ENCODE measurements around the gene ADRM1.

The ADRM1 gene

GRCh38 chr20:62327726-62328495, 25.1 kb downstream of the ADRM1 start:
- H3K79me2 ChIP-seq (ENCODE audit: insufficient read depth, low read length), result no peaks in the 10 kb centered on the region
- H3K36me3 ChIP-seq (ENCODE audit: insufficient read depth, low read length), result no peaks in the 10 kb centered on the region; the same call in 1 of the 2 replicates
- 0 out of 2 replicates have a peak, but pooled peaks cover 6% of the 10 kb centered on the region for H3K27me3 ChIP-seq (ENCODE audit: insufficient read depth, low read length)
- H2AFZ ChIP-seq (ENCODE audit: low read length), result no peak overlapping the region
- no peak overlapping the region for H3K27ac ChIP-seq (ENCODE audit: low read depth, low read length, poor library complexity, severe bottlenecking)
- H4K20me1 ChIP-seq (ENCODE audit: insufficient read depth, low read length), result no peaks in the 10 kb centered on the region
- H3K9me2 ChIP-seq (ENCODE audit: low read depth, low read length), result no peaks in the 10 kb centered on the region
- no peak overlapping the region for H3K9ac ChIP-seq (ENCODE audit: low read length)
- H3K4me1 ChIP-seq (ENCODE audit: insufficient read depth, low read length, severe bottlenecking), result peaks cover 6% of the 10 kb centered on the region
- H3K9me3 ChIP-seq (ENCODE audit: low read length), result 0 out of 2 replicates have a peak, but pooled peaks cover 4% of the 10 kb centered on the region
- no peaks in the 10 kb centered on the region for H3F3A ChIP-seq (ENCODE audit: insufficient read depth, low read length)
- H3K4me3 ChIP-seq (ENCODE audit: low read depth, low read length, poor library complexity, severe bottlenecking), result no peak overlapping the region
- TF ChIP-seq, protein P1, sequence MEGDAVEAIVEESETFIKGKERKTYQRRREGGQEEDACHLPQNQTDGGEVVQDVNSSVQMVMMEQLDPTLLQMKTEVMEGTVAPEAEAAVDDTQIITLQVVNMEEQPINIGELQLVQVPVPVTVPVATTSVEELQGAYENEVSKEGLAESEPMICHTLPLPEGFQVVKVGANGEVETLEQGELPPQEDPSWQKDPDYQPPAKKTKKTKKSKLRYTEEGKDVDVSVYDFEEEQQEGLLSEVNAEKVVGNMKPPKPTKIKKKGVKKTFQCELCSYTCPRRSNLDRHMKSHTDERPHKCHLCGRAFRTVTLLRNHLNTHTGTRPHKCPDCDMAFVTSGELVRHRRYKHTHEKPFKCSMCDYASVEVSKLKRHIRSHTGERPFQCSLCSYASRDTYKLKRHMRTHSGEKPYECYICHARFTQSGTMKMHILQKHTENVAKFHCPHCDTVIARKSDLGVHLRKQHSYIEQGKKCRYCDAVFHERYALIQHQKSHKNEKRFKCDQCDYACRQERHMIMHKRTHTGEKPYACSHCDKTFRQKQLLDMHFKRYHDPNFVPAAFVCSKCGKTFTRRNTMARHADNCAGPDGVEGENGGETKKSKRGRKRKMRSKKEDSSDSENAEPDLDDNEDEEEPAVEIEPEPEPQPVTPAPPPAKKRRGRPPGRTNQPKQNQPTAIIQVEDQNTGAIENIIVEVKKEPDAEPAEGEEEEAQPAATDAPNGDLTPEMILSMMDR (IDR thresholded peaks at IDR 0.05; ENCODE audit: low read length), result peak; percentile 38
- TF ChIP-seq EZH2 (IDR thresholded peaks at IDR 0.05; ENCODE audit: borderline replicate concordance, low read length), result no peak
- H3K4me2 ChIP-seq (ENCODE audit: low read length), result no peak overlapping the region

GRCh38 chr20:62328684-62329388, 26.0 kb downstream of the ADRM1 start:
- TF ChIP-seq, protein P1 (IDR thresholded peaks at IDR 0.05; ENCODE audit: low read length), result no peak
- no peak for TF ChIP-seq EZH2 (IDR thresholded peaks at IDR 0.05; ENCODE audit: borderline replicate concordance, low read length)
- no peak overlapping the region for H3K4me2 ChIP-seq (ENCODE audit: low read length)

DNA sequence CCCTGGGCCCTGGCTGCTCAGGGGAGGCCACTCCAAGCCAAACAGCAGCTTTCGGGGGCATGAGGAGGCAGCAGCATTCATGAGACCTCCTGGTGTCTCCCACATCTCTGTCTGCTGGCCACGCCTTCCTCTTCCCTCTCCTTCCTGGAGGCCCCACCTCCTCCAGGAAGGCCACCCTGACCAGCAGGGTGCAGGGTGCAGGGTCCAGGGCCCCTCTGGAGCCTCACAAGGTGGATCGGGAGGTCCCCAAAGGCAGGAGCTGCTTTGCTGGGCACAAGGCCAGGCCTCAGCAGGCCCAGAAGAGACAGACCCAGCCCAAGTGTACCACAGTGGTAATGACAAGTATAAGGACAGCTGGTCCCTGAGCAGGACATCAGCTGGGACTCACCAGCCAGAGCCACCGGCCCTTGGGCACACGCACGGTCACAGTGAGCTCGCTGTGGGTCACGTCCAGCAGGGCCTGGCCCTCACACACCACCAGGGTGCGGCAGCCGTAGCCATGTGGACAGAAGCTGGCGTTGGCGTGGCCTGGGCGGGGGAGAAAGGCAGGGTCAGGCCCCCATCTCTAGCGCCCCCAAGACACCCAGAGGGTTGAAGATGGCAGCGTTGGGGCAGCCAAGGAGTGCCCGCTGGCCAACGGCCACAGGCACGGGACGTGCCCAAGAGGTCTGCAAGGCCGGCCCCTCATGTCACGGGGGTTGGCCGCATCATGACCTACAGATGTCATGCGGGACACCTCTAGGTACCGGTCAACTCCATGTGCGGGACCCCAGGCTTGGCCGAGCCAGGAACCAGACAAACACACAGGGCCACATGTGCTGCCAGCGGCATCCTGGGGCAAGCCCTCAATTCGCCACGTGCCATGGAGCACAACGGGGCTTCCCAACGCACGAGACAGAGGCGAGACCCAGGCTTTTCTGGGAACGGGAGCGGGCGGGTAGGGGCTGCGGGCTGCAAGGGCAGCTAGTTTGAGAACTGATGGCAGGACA, 26.9 kb downstream of the ADRM1 start:
- Histone ChIP-seq H3K4me3 (ENCODE audit: low read depth, low read length, poor library complexity, severe bottlenecking) (no peak overlapping the region), H3K27me3 (ENCODE audit: insufficient read depth, low read length) (0 out of 2 replicates have a peak, but pooled peaks cover 6% of the 10 kb centered on the region), H3F3A (ENCODE audit: insufficient read depth, low read length) (no peaks in the 10 kb centered on the region), H2AFZ (ENCODE audit: low read length) (no peak overlapping the region), H3K27ac (ENCODE audit: low read depth, low read length, poor library complexity, severe bottlenecking) (no peak overlapping the region), H3K79me2 (ENCODE audit: insufficient read depth, low read length) (no peaks in the 10 kb centered on the region), H3K9me3 (ENCODE audit: low read length) (0 out of 2 replicates have a peak, but pooled peaks cover 4% of the 10 kb centered on the region), H3K36me3 (ENCODE audit: insufficient read depth, low read length) (no peaks in the 10 kb centered on the region; the same call in 1 of the 2 replicates), H3K9ac (ENCODE audit: low read length) (no peak overlapping the region), H3K9me2 (ENCODE audit: low read depth, low read length) (no peaks in the 10 kb centered on the region), H3K4me2 (ENCODE audit: low read length) (no peak overlapping the region), H3K4me1 (ENCODE audit: insufficient read depth, low read length, severe bottlenecking) (peaks cover 6% of the 10 kb centered on the region), H4K20me1 (ENCODE audit: insufficient read depth, low read length) (no peaks in the 10 kb centered on the region)
- TF ChIP-seq, protein P1 (IDR thresholded peaks at IDR 0.05; ENCODE audit: low read length), result no peak
- no peak for TF ChIP-seq EZH2 (IDR thresholded peaks at IDR 0.05; ENCODE audit: borderline replicate concordance, low read length)

More at GRCh38 chr20:62328684-62329388, 26.0 kb downstream of the ADRM1 start:
- Histone ChIP-seq H3K27me3 (ENCODE audit: insufficient read depth, low read length) (0 out of 2 replicates have a peak, but pooled peaks cover 6% of the 10 kb centered on the region), H3K4me1 (ENCODE audit: insufficient read depth, low read length, severe bottlenecking) (peaks cover 6% of the 10 kb centered on the region), H2AFZ (ENCODE audit: low read length) (no peak overlapping the region), H3K9me2 (ENCODE audit: low read depth, low read length) (no peaks in the 10 kb centered on the region), H4K20me1 (ENCODE audit: insufficient read depth, low read length) (no peaks in the 10 kb centered on the region), H3K9me3 (ENCODE audit: low read length) (0 out of 2 replicates have a peak, but pooled peaks cover 4% of the 10 kb centered on the region), H3F3A (ENCODE audit: insufficient read depth, low read length) (no peaks in the 10 kb centered on the region), H3K36me3 (ENCODE audit: insufficient read depth, low read length) (no peaks in the 10 kb centered on the region; the same call in 1 of the 2 replicates), H3K9ac (ENCODE audit: low read length) (no peak overlapping the region), H3K27ac (ENCODE audit: low read depth, low read length, poor library complexity, severe bottlenecking) (no peak overlapping the region), H3K79me2 (ENCODE audit: insufficient read depth, low read length) (no peaks in the 10 kb centered on the region), H3K4me3 (ENCODE audit: low read depth, low read length, poor library complexity, severe bottlenecking) (no peak overlapping the region)
